Suprapubic skin (tissue), 4 donors: ENCODE data around the gene KCNMB2. TPM values are rescaled to one million over a fixed set of nuclear protein-coding genes. Genes with fewer than 3 reads are reported as not detected.

ENCODE experiments used
- DNase-seq, 2 donors: peaks; one replicate each; pipeline ENCODE4 v3.0.0-alpha.2; 2019; ENCODE audit warnings: low spot score in 2 of 2
- H3K27ac ChIP-seq: fragments of 200-600 bp; sonication (generic); one replicate; pipeline ENCODE4 v1.5.1; 2019
- H3K27me3 ChIP-seq: fragments of 200-600 bp; sonication (generic); one replicate; pipeline ENCODE4 v1.5.1; 2019
- H3K36me3 ChIP-seq: fragments of 200-600 bp; sonication (generic); one replicate; pipeline ENCODE4 v1.5.1; 2019
- H3K4me1 ChIP-seq: fragments of 200-600 bp; sonication (generic); one replicate; pipeline ENCODE4 v1.5.1; 2019
- H3K4me3 ChIP-seq: fragments of 200-600 bp; sonication (generic); one replicate; pipeline ENCODE4 v1.5.1; 2019; ENCODE audit warnings: mild to moderate bottlenecking
- H3K9me3 ChIP-seq: fragments of 200-600 bp; sonication (generic); one replicate; pipeline ENCODE4 v1.5.1; 2019
- EP300 ChIP-seq: sonication (generic); formaldehyde crosslinking; IDR thresholded peaks from one replicate; pipeline ENCODE4 v1.6.1; 2017; ENCODE audit warnings: antibody characterized with exemption
- POLR2A ChIP-seq, 2 donors: fragments of 450-650 bp; IDR thresholded peaks; one replicate each; pipeline ENCODE4 v1.6.1; 2017; ENCODE audit warnings: antibody characterized with exemption in 2 of 2, mild to moderate bottlenecking in 2 of 2, moderate library complexity in 2 of 2
- POLR2AphosphoS5 ChIP-seq, 3 donors: sonication (generic); formaldehyde crosslinking; IDR thresholded peaks; one replicate each; pipeline ENCODE4 v1.6.1; 2017; ENCODE audit warnings: antibody characterized with exemption in 3 of 3
- whole genome bisulfite sequencing: methylation state at CpG from one replicate; pipeline ENCODE4 v1.1.5; 2018; 5-methylcytosine and 5-hydroxymethylcytosine counted together
- total RNA-seq, 4 donors: library from RNA; depleted of rRNA; stranded (reverse); fragments of >200 nt; gene quantifications; one replicate each; pipeline ENCODE4 v1.1.0, GENCODE V29; 2016
- TF ChIP-seq, protein P1 (sequence below), 2 donors: fragments of 200-600 bp in 1 of 2; fragments of 450-650 bp in 1 of 2; sonication (generic) in 1 of 2; IDR thresholded peaks; one replicate each; pipeline ENCODE4 v1.5.1; 2016 to 2019; ENCODE audit warnings: antibody characterized with exemption in 2 of 2, mild to moderate bottlenecking in 1 of 2, moderate library complexity in 1 of 2

Gene KCNMB2
- total RNA-seq, 4 donors from 2014 or later, result 0.42 TPM; not detected in 3

DNA sequence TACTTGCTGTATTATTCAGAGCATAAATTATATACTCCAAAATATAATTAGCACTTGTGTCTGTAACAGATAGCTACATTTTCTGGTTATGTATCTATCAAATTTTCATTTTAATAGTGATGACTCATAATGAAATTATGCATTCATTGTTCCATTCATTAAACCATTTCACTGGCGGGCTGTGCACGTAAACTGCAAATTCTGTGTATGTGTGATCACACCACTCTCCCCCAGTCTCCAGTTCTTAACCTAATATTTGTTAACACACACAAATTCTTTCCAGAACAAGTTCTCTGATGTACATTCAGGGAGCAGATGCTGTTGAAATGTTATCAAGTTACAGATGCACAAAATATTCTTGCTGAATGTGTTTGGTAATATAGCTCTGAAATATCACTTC is 3.8 kb upstream of the KCNMB2 start:
- H3K27ac ChIP-seq, result no peak overlapping the region
- H3K9me3 ChIP-seq, result no peaks in the 10 kb centered on the region
- peaks cover 7% of the 10 kb centered on the region for H3K27me3 ChIP-seq
- H3K36me3 ChIP-seq, result no peaks in the 10 kb centered on the region
- WGBS, result 34% methylated on average over 2 of the region's 2 CpGs
- no peak overlapping the region for H3K4me3 ChIP-seq
- no peak for DNase-seq
- H3K4me1 ChIP-seq, result peaks cover 14% of the 10 kb centered on the region
- TF ChIP-seq, protein P1, sequence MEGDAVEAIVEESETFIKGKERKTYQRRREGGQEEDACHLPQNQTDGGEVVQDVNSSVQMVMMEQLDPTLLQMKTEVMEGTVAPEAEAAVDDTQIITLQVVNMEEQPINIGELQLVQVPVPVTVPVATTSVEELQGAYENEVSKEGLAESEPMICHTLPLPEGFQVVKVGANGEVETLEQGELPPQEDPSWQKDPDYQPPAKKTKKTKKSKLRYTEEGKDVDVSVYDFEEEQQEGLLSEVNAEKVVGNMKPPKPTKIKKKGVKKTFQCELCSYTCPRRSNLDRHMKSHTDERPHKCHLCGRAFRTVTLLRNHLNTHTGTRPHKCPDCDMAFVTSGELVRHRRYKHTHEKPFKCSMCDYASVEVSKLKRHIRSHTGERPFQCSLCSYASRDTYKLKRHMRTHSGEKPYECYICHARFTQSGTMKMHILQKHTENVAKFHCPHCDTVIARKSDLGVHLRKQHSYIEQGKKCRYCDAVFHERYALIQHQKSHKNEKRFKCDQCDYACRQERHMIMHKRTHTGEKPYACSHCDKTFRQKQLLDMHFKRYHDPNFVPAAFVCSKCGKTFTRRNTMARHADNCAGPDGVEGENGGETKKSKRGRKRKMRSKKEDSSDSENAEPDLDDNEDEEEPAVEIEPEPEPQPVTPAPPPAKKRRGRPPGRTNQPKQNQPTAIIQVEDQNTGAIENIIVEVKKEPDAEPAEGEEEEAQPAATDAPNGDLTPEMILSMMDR (IDR thresholded peaks at IDR 0.05), result no peak
- TF ChIP-seq POLR2AphosphoS5 (IDR thresholded peaks at IDR 0.05), result no peak
- TF ChIP-seq POLR2A (IDR thresholded peaks at IDR 0.05), result no peak
- no peak for TF ChIP-seq EP300

GRCh38 chr3:178537122-178537705 is 978 bp downstream of the KCNMB2 start:
- TF ChIP-seq POLR2AphosphoS5 (IDR thresholded peaks at IDR 0.05), result no peak
- TF ChIP-seq, protein P1 (IDR thresholded peaks at IDR 0.05), result no peak
- Histone ChIP-seq H3K4me3 (peak overlapping the region; percentile 45), H3K4me1 (peaks cover 14% of the 10 kb centered on the region), H3K36me3 (no peaks in the 10 kb centered on the region), H3K27me3 (peaks cover 7% of the 10 kb centered on the region), H3K9me3 (no peaks in the 10 kb centered on the region), H3K27ac (no peak overlapping the region)
- 49% methylated on average over 7 of the region's 7 CpGs for WGBS
- no peak for DNase-seq

DNA sequence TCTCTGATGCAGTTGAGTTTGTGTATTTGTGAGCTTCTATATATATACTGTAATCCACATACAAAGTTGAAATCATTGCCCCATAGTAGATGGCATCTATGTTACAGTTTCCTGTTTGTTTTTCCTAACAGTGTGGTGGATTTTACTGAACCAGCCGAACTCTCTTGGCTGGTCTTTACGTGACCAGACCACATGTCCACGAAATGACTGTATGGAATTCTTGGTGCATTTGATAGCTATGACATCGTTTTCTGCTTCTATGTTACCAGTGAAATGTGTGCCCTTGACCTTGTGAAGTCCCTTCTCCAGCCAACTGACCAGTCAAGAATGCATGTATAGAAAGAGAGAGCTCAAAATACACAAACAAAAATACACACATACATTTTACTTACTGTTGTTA is 1.8 kb downstream of the KCNMB2 start:
- H3K4me3 ChIP-seq, result no peak overlapping the region
- 76% methylated on average over 4 of the region's 4 CpGs for WGBS
- H3K27ac ChIP-seq, result no peak overlapping the region
- no peak for DNase-seq
- H3K27me3 ChIP-seq, result peaks cover 7% of the 10 kb centered on the region
- H3K36me3 ChIP-seq, result no peaks in the 10 kb centered on the region
- peaks cover 14% of the 10 kb centered on the region for H3K4me1 ChIP-seq
- TF ChIP-seq EP300 (no peak), POLR2AphosphoS5 (IDR thresholded peaks at IDR 0.05) (no peak), POLR2A (IDR thresholded peaks at IDR 0.05) (no peak)
- TF ChIP-seq, protein P1 (IDR thresholded peaks at IDR 0.05), result no peak
- H3K9me3 ChIP-seq, result no peaks in the 10 kb centered on the region

DNA sequence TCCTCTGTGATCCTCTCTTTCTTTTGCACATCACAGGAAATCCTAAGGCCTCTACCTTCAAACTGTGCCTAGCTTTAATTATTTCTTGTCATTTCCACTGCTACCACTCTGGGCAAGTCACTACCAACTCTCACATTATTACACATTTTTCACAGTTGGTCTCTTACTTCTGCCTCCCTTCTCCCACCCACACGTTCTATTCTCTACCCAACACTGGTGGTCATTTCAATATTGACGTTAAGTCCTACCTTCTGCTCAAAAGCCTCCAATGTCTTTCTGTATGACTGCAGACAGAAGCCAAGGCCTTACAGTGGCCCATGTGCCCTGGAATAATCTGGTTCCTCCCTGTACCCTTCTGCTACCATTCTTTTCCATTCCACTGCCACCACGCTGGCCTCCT is 3.9 kb downstream of the KCNMB2 start:
- peaks cover 4% of the 10 kb centered on the region for H3K27me3 ChIP-seq
- DNase-seq, result no peak

DNA sequence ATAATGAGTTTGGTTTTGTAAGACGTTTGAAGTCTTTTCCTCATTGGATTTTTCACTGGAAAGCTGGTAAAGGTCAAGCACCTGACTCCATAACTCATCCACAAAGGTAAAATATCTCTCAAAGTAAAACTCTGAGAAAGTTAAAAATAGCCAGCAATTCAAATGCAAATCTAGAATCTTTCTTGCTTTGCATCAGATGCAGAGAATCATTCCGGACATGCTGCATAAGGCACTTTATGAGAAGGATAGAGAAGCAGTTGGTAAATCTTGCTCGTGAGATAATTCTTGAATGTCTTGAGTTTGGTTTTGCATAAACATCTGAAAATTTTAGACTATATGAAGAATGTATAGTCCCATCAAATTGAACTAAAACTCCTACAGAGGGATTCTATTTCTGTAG is 9.1 kb downstream of the KCNMB2 start:
- no peak overlapping the region for H3K27ac ChIP-seq
- no peaks in the 10 kb centered on the region for H3K9me3 ChIP-seq
- H3K4me1 ChIP-seq, result no peaks in the 10 kb centered on the region
- 81% methylated on average over 3 of the region's 3 CpGs for WGBS
- no peak overlapping the region for H3K4me3 ChIP-seq
- no peaks in the 10 kb centered on the region for H3K36me3 ChIP-seq
- no peaks in the 10 kb centered on the region for H3K27me3 ChIP-seq
- TF ChIP-seq EP300 (no peak), POLR2AphosphoS5 (IDR thresholded peaks at IDR 0.05) (no peak), POLR2A (IDR thresholded peaks at IDR 0.05) (no peak)
- TF ChIP-seq, protein P1 (IDR thresholded peaks at IDR 0.05), result no peak
- no peak for DNase-seq

More for the DNA sequence above, 3.9 kb downstream of the KCNMB2 start:
- Histone ChIP-seq H3K4me3 (no peak overlapping the region), H3K9me3 (no peaks in the 10 kb centered on the region), H3K4me1 (peaks cover 14% of the 10 kb centered on the region), H3K36me3 (no peaks in the 10 kb centered on the region), H3K27ac (no peak overlapping the region)
- TF ChIP-seq EP300 (no peak), POLR2AphosphoS5 (IDR thresholded peaks at IDR 0.05) (no peak), POLR2A (IDR thresholded peaks at IDR 0.05) (no peak)
- TF ChIP-seq, protein P1 (IDR thresholded peaks at IDR 0.05), result no peak
- 87% methylated on average over 3 of the region's 3 CpGs for WGBS
